SKM-1 (cell line): ENCODE results near the gene SPON1.
"Not testable (repeated sequence)": the region's sequence is repeated elsewhere in the genome, so short reads cannot be mapped to it uniquely, and the experiment has no call there.

ENCODE experiments used
- DNase-seq: peaks from one replicate; lab custom pipeline; 2025; ENCODE audit not compliant: unreplicated experiment; lab: John Stamatoyannopoulos, UW

SPON1 gene

DNA sequence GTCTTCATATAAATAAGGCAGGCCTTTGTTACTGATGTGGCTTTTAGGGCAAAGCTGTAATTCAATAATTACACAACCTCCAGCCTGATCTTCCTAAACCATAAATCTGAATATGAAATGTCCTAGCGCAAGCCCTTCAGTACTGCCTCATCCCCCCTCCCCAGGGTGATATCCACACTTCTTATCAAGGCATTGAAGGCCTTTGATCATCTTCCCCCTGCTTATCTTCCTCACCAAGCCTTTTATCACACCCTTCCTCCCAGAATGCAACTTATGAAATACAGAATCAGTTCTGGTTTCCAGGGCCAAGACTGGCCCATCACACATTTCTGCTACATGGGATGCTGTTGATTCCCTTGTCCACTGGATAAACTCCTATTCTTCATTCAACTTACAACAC is 12.1 kb downstream of the SPON1 start:
- no peak for DNase-seq

DNA sequence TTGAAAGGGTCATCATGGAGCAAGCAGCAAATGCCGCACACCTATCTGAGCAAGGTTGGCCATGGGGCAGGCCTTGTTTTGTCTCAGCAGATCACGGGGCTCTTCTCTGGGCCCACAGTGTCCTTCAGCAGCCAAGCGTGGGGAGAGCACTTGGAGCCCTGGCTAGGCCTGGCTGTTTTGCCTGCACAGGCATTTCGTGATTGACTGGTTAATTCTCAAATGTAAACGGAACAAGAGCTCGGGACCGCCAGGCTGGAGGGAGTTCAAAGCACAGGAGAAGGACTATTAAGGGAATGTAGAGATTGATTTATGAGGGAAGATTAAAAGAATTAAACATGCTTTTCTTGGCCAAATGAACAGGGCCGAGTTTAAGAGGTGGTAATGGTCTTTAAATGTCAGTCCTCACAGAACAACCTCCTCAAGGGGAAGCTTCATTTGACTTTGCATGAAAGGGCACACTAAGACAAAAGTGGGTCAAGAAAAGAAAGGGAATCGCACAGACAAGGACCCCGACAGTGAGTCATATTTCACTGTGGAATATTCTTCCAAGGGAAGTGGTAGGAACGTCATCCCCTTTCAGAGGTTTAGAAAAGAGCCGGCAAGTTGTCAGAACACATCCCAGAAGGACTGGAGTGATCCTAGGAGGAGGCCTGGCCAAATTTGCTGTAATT is 20.7 kb downstream of the SPON1 start:
- no peak for DNase-seq

DNA sequence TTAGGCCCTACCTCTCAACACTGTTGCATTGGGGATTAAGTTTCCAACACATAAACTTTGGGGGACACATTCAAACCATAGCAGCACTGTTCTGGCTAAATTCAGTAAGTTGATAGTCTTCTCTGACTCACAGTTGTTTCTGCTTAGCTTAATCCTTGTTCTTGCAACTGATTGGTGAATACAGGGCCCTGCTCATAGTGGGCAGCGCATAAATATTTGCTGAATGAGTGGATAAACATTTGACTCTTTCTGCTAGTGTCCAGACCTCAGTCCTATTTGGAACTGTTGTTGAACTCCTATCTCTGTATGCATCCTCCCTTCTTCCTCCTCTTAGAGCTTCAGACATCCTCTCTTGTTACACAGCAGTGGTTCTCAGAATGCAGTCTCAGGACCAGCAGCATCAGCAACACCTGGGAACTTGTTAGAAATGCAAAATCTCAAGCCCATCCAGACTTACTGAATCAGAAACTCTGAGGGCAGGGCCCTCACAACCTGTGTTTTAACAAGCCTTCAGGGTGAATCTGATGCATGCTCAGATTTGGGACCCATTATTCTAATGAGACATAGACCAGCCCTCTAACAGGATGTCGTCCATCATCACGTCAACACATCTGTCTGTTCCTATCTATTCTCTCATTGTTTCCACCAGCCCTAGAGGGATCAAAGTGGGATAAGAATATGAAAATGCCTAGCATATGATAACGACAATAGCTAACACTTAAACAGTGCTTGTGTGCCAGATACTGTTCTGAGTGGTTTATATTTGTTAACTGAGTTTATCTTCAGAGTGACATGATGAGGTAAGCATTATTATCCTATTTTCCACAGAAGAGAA is 22.3 kb downstream of the SPON1 start:
- no peak for DNase-seq

DNA sequence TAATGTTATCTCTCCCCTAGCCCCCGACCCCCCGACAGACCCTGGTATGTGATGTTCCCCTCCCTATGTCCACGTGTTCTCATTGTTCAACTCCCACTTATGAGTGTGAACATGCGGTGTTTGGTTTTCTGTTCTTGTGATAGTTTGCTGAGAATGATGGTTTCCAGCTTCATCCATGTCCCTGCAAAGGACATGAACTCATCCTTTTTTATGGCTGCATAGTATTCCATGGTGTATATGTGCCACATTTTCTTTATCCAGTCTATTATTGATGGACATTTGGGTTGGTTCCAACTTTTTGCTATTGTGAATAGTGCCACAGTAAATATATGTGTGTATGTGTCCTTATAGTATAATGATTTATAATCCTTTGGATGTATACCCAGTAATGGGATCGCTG is 24.2 kb downstream of the SPON1 start:
- not testable (repeated sequence) for DNase-seq

DNA sequence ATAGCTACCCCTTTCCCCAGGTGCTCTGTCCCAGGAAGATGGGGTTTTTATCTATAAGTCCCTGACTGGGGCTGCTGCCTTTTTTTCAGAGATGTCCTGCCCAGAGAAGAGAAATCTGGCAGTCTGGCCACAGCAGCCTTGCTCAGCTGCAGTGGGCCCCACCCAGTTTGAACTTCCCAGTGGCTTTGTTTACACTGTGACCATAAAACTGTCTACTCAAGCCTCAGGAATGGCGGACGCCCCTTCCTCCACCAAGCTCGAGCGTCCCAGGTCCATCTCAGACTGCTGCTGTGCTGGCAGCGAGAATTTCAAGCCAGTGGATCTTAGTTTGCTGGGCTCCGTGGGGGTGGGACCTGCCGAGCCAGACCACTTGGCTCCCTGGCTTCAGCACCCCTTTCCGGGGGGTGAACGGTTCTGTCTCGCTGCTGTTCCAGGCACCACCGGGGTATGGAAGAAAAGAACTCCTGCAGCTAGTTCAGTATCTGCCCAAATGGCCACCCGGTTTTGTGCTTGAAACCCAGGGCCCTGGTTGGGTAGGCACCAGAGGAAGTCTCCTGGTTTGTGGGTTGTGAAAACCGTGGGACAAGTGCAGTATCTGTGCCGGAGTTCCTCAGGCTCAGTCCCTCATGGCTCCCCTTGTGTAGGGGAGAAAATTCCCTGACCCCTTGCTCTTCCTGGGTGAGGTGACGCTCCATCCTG is 29.8 kb downstream of the SPON1 start:
- not testable (repeated sequence) for DNase-seq

DNA sequence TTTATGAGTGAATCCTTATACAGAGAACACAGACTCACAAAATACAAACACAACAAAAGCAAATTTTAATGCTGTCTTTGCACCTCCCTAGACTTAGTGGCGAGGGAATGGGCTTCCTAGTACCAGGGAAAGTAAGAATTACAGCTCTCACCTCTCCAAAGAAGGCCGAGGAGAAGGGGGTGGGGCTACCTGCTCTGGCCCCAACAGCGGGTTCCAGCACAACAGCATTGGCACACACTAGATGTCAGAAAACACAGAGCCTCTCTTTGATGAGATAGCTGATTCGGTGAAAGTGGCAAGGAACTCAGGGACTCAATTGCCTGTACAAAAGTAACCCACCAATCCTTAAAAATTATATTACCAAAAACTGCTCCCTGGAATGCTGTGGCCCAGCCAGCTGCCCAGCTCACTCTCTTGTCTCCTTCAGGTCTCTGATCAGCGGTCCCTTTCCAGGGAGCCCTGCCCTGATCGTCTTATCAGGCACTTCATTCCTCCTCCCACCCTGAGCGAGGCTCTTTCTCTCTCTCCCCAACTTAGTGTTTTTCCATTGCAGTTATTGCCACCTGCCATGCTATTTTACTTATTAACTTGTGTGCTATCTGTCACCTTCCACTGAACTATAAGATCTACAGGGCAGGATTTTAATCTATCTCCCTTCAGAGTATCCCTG is 30.7 kb downstream of the SPON1 start:
- no peak for DNase-seq

DNA sequence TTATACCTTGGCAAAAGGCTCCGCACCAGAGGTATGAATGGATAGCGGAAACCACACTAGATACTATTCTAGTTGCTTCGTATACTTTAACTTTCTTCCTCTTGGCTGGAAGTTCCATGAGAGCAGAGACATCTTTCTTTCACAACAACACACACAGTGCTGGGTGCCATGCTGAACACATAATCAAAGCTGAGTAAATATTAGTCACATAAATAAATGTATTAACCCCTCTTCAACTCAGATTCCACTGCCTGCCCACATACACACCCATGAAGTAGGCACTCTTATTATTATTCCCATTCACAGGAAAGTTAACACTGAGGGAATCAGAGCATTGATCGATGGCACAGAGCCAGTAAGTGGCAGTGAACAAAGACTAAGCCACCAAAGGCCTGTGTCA is 35.4 kb downstream of the SPON1 start:
- DNase-seq, result no peak

DNA sequence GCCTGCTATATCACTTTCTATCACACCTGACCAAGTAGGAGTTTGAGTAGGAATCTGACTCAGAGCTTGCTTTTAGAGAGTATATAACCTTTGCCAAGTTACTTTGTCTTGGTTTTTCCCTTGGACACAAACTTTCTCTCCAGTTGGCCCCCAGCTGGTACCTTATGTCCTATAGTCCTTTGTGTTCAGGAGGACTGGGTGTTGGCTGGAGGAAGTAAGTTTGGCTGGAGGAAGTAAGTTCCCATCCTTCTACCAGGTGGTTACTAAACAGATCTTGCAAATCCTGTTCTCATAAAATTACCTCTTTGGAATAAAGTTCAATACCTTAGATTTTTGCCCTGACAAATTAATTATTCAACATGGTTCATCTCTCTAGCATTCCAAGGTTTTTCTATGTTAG is 37.2 kb downstream of the SPON1 start:
- no peak for DNase-seq

DNA sequence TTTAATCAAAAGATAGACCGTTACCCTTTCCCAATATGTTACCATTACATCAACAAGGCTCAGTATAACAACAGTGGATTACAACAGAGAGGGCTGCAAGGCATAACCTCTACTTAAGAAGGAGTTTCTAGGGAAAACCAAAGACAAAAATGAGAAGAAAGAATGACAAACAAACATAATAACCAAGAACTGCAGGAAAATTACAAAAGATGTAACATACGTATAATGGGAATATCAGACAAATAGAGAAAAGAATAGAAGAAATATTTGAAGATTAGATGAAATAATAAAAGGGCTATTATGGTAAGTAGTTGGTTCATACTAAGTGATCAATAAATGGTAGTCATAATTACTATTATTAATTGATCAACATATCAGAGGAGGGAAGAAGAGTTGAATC is 39.1 kb downstream of the SPON1 start:
- DNase-seq, result no peak

DNA sequence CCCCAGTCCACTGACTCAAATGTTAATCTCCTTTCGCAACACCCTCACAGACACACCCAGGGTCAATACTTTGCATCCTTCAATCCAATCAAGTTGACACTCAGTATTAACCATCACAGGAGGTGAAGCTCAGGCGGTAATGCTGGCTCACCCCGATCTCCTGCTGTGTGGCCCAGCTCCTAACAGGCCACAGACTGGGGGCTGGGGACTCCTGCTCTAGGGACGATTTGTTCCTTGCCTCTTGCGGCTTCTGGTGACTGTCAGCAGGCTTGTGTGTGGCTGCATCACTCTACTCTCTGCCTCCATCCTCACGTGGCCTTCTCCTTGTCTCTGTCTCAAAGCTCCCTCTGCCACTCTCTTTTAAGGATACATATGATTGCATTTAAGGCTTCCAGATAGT is 45.0 kb downstream of the SPON1 start:
- DNase-seq, result no peak

DNA sequence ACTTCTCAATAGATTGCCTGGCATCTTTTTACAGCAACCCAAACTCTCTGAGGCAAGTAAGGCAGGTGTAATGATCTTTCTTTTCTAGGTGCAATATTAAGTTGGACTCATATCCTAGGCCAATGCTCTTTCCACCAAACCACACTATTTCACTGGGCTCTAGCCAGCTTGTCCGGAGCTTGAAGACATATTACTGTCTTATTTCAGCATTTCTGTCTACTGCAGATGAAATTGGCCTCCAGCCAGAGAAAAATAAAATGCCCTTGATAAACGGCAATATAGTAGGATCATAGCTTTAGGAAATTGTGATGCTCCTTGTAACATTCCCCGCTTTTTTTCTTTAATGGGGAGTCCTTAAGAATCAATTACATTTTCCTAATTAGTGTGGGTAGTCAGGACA is 48.1 kb downstream of the SPON1 start:
- DNase-seq, result no peak

DNA sequence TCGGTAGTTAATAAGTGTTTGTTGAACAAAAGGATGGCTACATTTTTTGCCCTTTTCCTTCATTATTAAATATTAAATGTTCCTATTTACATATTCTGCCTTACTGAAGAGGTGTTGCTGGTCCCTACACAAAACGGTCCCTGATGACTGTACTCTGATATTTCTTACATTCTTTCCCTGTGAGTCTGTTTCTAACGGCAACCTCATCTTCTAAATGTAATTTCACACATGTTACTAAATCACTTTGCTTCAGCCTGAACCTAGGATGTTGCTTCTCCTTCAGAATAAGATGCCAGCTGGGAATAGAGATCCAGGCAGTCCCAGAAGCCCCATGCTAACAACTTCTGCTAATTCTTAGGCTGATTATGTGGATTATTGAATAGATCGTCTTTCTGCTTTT is 50.3 kb downstream of the SPON1 start:
- no peak for DNase-seq

DNA sequence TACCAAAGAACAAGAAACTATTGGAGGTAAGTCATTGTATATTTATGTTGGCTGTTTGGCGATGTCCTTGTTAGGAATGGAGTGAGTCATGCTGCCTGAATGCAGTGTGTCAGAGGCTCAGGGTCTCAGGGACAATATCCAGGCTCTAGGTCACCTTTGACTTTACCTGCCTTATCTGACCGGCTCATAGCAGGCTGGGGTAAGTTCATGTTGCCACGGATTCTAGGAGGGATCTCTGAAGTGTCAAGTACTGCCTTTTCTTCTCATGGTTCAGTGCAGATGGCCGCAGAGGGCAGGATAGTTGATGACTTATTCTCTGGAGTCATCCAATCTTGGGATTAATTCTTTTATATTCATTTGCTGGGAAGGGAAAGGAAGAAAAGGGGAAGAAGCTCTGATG is 53.2 kb downstream of the SPON1 start:
- DNase-seq, result no peak

DNA sequence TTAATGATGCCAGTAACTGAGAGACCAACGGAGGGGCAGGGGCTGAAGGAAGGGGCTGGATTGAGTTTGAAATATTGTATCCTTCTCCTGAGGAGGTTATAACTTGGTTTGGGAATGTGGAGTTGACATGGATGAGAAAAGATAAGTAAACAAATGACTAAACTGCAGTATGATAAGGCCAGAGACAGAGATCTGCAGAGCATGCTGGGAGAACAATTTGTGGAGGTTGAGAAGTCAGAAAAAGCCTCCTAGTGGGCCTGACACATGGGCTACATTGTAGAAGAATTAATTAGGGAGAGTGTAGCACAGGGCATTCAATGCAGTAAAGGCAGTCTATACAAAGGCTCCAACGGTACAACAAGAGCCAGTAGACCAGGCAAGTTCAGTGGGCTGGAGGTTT is 55.9 kb downstream of the SPON1 start:
- no peak for DNase-seq

DNA sequence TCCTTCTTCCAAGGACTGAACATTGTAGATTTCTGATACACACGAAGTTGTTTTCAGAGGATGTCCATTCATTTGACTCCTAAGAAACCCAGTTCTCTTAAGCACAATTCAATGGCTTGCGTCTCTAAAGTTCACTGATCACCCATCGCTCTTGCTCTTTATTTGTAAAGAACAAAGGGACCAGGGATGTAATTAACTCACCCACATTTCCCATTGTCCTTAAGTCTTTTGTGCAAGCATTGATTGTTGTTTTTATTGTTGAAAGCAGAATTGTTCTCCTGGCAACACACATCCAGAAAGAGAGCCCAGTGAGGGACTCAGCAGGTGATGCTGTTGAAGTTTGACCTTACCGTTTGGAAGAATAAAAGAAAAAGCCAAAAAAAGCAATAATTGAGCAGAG is 59.2 kb downstream of the SPON1 start:
- no peak for DNase-seq

DNA sequence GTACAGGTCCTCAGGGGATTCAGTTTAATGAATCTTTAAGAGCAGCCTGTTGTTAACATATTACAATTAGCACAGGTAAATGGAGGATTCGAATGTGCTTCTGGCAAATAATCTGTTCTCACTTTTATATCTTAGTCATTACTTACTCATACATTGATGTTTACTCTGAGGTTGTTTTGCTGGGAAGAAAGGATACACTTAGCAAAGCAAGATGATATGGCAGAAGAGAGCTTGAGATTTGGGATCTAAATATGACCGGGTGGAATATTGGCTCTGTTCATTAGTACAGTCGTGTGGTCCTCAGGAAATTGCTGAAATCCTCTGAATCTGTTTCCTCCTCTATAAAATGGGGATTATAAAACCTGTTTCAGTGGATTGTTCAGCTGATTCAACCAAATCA is 59.7 kb downstream of the SPON1 start:
- DNase-seq, result no peak

DNA sequence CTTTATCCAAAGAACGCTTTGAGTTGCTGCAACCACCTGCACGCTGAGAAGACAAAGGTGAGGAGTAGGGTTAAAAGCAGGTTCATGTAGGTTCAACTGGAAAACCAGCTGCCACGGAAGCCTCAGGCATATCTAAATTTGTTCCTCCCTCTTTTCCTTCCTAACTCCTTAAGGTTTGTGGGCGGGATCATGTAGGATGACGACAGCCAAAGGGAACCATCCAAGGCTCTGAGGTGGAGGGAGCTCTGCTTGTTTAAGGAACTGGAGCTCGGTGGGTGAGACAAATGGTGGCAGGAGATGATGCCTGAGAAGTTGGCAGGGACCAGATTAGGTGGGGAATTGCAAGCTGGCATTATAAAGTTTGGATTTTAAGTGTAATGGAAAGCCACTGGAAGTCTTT is 60.3 kb downstream of the SPON1 start:
- no peak for DNase-seq

DNA sequence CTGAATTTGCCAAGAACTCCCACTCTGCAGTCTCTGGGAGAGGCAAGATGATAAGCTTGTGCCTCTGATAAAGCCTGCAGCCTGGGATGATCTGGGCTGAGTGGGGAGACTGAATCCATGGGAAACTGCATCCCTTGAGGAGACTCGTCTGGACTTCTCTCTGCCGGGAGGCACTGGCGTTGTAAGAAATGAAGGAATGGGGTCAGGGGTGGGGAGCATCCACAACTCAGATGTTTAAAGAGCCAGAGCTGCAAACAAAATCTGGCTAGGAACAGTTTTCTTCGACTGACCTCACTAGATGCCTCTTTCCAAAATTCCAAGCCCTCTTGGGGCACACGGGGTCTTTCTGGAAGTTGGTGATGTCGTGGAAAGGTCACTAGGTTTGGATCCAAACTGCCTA is 64.4 kb downstream of the SPON1 start:
- DNase-seq, result no peak

DNA sequence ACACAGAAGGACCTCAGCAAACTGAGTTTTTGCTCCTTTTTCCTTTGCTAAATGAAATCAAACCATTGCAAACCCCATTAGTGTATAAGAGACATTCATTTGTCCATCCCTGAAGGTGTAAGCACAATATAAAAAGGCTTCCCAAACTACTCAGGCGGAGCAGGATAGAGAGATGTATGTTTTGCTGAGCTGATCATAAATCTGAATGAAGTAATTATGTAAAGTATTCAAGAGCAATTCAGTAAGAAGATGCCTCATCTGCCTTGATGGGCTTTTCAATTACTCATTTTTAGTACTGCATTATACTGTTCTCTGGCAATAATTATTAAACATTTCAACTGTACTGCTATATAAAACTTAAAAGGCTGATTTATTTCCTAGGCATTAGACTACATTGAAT is 65.0 kb downstream of the SPON1 start:
- no peak for DNase-seq

DNA sequence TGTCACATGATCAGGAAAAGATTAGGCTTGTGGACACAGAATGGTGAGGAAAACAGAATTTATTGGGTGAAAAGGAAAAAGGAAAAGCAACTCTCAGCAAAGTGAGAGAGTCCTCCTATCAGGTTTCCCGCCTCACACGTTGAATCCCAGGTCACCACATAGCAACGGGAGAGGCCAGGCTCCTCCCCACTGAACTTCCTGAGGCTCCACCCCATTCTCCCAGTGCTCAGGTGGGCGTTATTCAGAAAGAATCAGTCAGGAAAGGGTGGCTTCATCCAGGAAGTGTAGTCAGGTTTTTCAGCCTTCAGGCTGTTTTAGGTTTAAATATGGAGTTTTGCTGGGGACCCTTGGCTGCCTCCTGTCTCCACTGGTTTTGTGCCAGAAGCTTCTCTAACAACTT is 66.9 kb downstream of the SPON1 start:
- DNase-seq, result no peak
